GM12872 (cell line): ENCODE data around the gene SH3TC1.

ENCODE experiments used
- CTCF ChIP-seq: IDR thresholded peaks from 3 replicates; pipeline ENCODE4 v1.5.1; 2011; ENCODE audit warnings: low read depth, mild to moderate bottlenecking, low read length, moderate library complexity; ENCODE audit not compliant: insufficient read depth

SH3TC1 gene

DNA sequence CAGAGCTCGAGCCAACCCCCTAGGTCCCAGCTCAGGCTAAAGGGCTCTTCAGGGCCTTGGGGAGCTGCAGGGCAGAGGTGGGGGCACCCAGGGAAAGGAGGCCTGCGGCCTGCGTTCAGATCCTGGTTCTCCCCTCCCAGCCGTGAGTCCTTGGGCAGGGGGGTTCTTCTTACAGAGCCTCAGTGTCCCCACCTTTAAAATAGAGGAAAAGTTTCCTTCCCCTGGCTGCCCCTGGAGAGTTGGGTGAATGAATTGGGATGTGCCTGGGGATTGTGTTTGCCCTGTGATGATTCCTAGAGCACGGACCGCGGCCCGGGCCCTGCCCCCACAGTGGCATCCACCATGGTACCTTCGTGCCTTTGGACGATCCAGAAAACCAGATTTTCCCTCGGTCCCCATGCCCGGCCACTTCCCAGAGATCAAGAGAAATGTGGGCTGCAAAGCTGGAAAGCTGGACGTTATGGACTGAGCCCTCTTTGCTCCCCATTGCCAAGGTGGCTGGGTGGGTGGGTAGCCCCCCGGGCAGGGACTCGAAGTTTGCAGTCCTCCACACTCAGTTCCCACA is 81.9 kb downstream of the SH3TC1 start:
- no peak for TF ChIP-seq CTCF

DNA sequence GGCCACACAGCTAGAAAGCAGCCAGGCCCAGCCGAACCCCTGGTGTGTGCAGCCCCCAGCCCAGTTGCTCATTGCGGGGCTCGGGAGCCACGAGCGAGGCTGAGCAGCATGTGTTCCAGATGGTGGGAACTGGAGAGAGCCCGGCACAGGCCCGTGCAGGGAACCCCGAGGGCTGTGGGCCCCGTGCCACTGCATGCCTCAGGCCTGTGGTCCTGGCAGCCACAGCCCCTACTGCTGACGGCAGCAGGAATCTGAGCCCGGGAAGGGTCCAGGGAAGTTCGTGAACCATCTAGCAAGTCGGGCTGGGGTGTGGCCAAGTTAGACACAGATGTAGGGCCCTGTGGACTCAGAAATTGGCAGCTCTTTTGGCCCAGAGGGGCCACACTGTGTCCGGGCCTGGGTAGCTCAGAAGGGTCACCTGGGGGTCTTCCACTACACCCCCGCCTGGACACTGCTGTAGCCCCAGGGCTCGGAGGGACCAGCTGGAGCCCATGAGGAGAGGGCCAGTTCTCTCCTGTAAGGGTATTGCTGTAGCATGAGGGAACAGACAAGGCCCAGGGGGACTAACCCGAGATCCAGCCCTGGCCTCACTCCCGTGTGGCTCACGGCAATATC is 82.5 kb downstream of the SH3TC1 start:
- TF ChIP-seq CTCF: no peak

- no peak for TF ChIP-seq CTCF
Measured at GRCh38 chr4:8282134-8282641, 83.1 kb downstream of the SH3TC1 start.

DNA sequence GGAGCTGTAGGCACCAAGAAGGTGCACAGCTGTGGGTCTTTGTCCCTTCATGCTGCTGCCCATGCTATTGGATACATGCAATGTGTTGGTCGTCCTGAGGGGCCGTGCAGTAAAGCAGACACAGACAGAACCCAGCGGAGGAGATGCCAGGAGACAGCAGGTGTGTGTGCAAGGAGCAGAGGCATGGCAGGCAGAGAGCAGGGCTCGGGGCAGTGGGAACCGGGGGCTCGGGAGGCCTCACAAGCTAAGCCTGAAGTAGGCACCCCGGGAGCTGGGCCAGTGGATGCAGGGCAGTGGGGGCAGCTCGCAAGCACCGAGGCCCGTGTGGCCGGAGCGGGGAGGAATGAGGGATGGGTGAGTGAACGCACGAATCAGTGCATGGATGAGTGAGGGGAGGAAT is 83.7 kb downstream of the SH3TC1 start:
- no peak for TF ChIP-seq CTCF

- no peak for TF ChIP-seq CTCF
Measured at GRCh38 chr4:8283161-8283560, 84.1 kb downstream of the SH3TC1 start.

DNA sequence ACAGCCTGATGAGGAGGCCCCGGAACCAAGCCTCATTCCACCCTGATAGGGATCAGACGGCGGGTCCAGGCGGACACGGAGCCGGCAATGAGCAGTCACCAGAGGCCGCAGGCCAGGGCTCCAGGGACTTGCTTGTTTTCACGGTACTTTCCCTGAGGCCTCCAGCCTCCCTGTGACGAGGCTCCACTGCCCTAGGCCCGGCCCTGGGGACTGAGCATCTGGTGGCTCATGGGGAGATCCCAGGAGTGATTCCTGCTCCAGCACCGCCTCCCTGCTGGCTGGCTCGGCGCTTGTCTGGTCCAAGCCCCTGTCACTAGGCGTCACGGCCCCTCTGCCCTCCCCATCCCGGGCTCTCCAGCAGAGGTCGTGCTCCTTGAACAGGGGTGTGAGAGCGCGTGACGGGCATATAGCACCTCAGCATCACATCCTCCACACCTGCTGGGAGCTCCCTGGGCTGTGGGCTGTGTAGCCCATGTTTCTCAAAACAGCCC is 84.6 kb downstream of the SH3TC1 start:
- no peak for TF ChIP-seq CTCF

- no peak for TF ChIP-seq CTCF
Measured at GRCh38 chr4:8284391-8284790, 85.3 kb downstream of the SH3TC1 start.
